ENCODE measurements around the gene EFNB2.

The EFNB2 gene

DNA sequence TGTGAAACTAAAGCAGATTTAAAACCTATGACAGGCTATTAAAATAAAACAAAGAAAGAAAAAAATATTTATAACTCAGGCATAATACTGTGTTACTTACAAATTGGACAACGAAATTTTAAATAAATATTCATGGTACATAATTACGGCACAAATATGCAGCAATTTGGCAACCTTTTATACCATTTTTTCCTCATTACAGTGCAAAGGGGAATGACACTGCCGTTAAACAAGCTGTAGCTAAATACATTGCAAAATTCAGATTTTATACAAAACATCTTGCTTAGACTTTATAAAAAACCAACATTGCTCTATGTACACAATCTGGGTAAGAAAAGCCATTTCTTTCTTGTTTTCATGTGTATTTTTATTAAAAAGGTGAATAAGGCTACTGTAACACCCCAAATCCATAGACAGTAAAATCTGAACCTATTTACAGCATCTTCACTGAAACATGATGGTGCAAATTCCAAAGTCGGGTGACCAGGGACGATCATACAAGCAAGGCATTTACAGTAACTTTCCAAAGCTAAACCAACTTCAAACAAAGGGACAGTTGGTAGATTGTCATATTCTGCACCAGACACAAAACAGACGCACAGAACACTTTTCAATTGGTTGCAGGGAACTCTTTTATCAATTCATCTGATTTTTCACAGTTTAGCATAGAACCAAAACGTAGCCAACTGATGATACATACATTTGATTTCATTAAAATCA lies 45.5 kb downstream of the EFNB2 start:
- H3F3A ChIP-seq (ENCODE audit: control insufficient read depth, insufficient read depth): peaks cover 2% of the 10 kb centered on the region; the same call in 1 of the 2 replicates
- peaks cover 10% of the 10 kb centered on the region for H3K36me3 ChIP-seq (ENCODE audit: control insufficient read depth, low read length)
- H3K79me2 ChIP-seq (ENCODE audit: control insufficient read depth, low read length): no peaks in the 10 kb centered on the region
- H3K9me3 ChIP-seq (ENCODE audit: control insufficient read depth, insufficient read depth, low read length): no peaks in the 10 kb centered on the region
- peak overlapping the region; percentile 79 for H3K4me2 ChIP-seq (ENCODE audit: low read length)
- no peak for TF ChIP-seq EZH2phosphoT487 (IDR thresholded peaks at IDR 0.05; ENCODE audit: borderline replicate concordance, low read length)
- TF ChIP-seq, protein P1, sequence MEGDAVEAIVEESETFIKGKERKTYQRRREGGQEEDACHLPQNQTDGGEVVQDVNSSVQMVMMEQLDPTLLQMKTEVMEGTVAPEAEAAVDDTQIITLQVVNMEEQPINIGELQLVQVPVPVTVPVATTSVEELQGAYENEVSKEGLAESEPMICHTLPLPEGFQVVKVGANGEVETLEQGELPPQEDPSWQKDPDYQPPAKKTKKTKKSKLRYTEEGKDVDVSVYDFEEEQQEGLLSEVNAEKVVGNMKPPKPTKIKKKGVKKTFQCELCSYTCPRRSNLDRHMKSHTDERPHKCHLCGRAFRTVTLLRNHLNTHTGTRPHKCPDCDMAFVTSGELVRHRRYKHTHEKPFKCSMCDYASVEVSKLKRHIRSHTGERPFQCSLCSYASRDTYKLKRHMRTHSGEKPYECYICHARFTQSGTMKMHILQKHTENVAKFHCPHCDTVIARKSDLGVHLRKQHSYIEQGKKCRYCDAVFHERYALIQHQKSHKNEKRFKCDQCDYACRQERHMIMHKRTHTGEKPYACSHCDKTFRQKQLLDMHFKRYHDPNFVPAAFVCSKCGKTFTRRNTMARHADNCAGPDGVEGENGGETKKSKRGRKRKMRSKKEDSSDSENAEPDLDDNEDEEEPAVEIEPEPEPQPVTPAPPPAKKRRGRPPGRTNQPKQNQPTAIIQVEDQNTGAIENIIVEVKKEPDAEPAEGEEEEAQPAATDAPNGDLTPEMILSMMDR (IDR thresholded peaks at IDR 0.05; ENCODE audit: low read depth, low read length, poor library complexity, severe bottlenecking): no peak
- no peaks in the 10 kb centered on the region for H4K20me1 ChIP-seq (ENCODE audit: control insufficient read depth, insufficient read depth, low read depth, low read length)
- H3K4me3 ChIP-seq (ENCODE audit: low read length): no peak overlapping the region
- H3K27me3 ChIP-seq (ENCODE audit: control insufficient read depth, low read length): no peaks in the 10 kb centered on the region
- H3K4me1 ChIP-seq (ENCODE audit: control insufficient read depth, low read length): peaks cover 57% of the 10 kb centered on the region
- H3K9me2 ChIP-seq (replicated peaks; ENCODE audit: control insufficient read depth, low read length): no peaks in the 10 kb centered on the region
- H3K27ac ChIP-seq (ENCODE audit: low read depth, low read length): no peak overlapping the region

DNA sequence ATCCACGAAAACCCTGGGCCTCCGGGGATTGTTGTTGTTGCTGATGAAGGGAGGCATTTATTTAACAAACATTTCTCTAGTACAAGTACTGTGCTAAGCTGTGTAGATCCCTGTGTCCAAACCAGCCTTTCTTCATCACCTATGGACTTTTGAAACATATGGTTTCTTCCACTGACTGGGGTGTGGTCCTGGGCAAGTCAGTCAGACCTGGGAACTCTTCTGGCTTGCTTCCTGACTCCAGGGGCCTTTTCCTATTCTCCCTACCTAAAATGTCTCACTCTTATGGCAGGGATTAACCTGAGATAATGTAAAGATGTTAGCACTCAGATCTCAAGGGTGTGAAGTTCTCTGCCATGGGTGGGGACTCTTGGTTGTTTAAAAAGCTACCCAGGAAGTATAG lies 46.8 kb downstream of the EFNB2 start:
- Histone ChIP-seq H3K9me3 (ENCODE audit: control insufficient read depth, insufficient read depth, low read length) (no peaks in the 10 kb centered on the region), H3K9me2 (replicated peaks; ENCODE audit: control insufficient read depth, low read length) (no peaks in the 10 kb centered on the region), H3K79me2 (ENCODE audit: control insufficient read depth, low read length) (no peaks in the 10 kb centered on the region), H3K4me3 (ENCODE audit: low read length) (no peak overlapping the region), H3K27me3 (ENCODE audit: control insufficient read depth, low read length) (no peaks in the 10 kb centered on the region), H3K4me2 (ENCODE audit: low read length) (no peak overlapping the region), H3K36me3 (ENCODE audit: control insufficient read depth, low read length) (peaks cover 10% of the 10 kb centered on the region), H3K4me1 (ENCODE audit: control insufficient read depth, low read length) (peaks cover 55% of the 10 kb centered on the region), H3F3A (ENCODE audit: control insufficient read depth, insufficient read depth) (no peaks in the 10 kb centered on the region), H3K27ac (ENCODE audit: low read depth, low read length) (no peak overlapping the region), H4K20me1 (ENCODE audit: control insufficient read depth, insufficient read depth, low read depth, low read length) (no peaks in the 10 kb centered on the region)
- no peak for TF ChIP-seq EZH2phosphoT487 (IDR thresholded peaks at IDR 0.05; ENCODE audit: borderline replicate concordance, low read length)
- TF ChIP-seq, protein P1 (IDR thresholded peaks at IDR 0.05; ENCODE audit: low read depth, low read length, poor library complexity, severe bottlenecking): no peak

DNA sequence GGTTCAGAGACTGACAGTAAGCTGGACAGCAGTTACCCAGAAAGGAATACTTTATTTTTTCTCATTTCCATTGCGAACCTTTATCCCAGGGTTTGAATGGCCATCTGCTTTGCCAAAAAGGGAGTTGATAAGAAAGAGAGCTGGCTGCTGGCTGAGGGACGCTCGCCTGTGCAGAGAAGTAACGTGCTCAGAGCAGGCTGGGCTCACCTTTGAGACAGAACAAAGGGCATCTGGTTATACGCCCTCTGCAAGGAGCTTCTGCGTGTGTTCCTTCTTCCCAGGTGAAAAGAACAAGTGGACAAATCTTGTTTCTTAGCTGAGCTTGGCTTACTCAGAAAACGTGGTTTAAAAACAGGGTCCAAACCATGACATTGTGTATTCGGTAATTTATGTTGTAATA lies 47.4 kb downstream of the EFNB2 start:
- TF ChIP-seq, protein P1 (IDR thresholded peaks at IDR 0.05; ENCODE audit: low read depth, low read length, poor library complexity, severe bottlenecking): no peak
- TF ChIP-seq EZH2phosphoT487 (IDR thresholded peaks at IDR 0.05; ENCODE audit: borderline replicate concordance, low read length): no peak
- Histone ChIP-seq H3K27me3 (ENCODE audit: control insufficient read depth, low read length) (no peaks in the 10 kb centered on the region), H3K9me3 (ENCODE audit: control insufficient read depth, insufficient read depth, low read length) (no peaks in the 10 kb centered on the region), H3F3A (ENCODE audit: control insufficient read depth, insufficient read depth) (peaks cover 4% of the 10 kb centered on the region), H3K36me3 (ENCODE audit: control insufficient read depth, low read length) (peaks cover 9% of the 10 kb centered on the region), H3K9me2 (replicated peaks; ENCODE audit: control insufficient read depth, low read length) (no peaks in the 10 kb centered on the region), H3K79me2 (ENCODE audit: control insufficient read depth, low read length) (no peaks in the 10 kb centered on the region), H3K4me2 (ENCODE audit: low read length) (no peak overlapping the region), H3K4me3 (ENCODE audit: low read length) (no peak overlapping the region), H3K4me1 (ENCODE audit: control insufficient read depth, low read length) (peaks cover 49% of the 10 kb centered on the region), H3K27ac (ENCODE audit: low read depth, low read length) (no peak overlapping the region), H4K20me1 (ENCODE audit: control insufficient read depth, insufficient read depth, low read depth, low read length) (no peaks in the 10 kb centered on the region)
